K562 (cell line): ENCODE results near the gene NUDT5. TPM values are rescaled to one million over a fixed set of nuclear protein-coding genes. Genes with fewer than 3 reads are reported as not detected.

Source experiments
- ATAC-seq: fragments of 200-7000 bp; cut with Tn5 transposase; 3 replicates; pipeline ENCODE4 v1.9.1; 2020; ENCODE audit warnings: moderate library complexity
- BruUV-seq: library from RNA; stranded (reverse); fragments of 400-500 nt; replicated peaks from 2 replicates; lab custom pipeline; 2021; lab: Mats Ljungman, UMichigan
- CTCF ChIA-PET: fragments of 300-600 bp; formaldehyde crosslinking; extraction: SDS; loops from one replicate; lab custom pipeline; 2021; ENCODE audit warnings: low intra/inter-chr PET ratio; lab: Yijun Ruan, JAX
- POLR2A ChIA-PET: fragments of 300-600, 350-650 bp; sonication (Branson Sonifier 250); formaldehyde crosslinking; extraction: SDS; loops from one replicate; lab custom pipeline; 2021; ENCODE audit warnings: antibody characterized with exemption, inconsistent platforms; lab: Yijun Ruan, JAX
- DNase-seq, 4 experiments: peaks; one replicate each; pipeline versions ENCODE4 v3.0.0 to v3.0.0-alpha.2; 2011 to 2018; ENCODE audit warnings: low spot score in 3 of 4, mixed read lengths in 3 of 4; ENCODE audit errors: extremely low read depth in 1 of 4
- FAIRE-seq: peaks from 2 replicates; lab custom pipeline; 2011; peaks lifted over from hg19 to GRCh38; lab: Jason Lieb, UNC
- H2AFZ ChIP-seq: 2 replicates; pipeline ENCODE4 v1.6.0; 2011; ENCODE audit warnings: low read depth, low read length, control low read depth, inconsistent platforms
- H3K27ac ChIP-seq: fragments of 200-600 bp; 3 replicates; pipeline ENCODE4 v1.8.0; 2011; ENCODE audit warnings: low read depth, mild to moderate bottlenecking, control low read depth, inconsistent platforms, low read length, moderate library complexity, mixed read lengths; ENCODE audit errors: extremely low read depth
- H3K27me3 ChIP-seq, 2 experiments: fragments of 300-600 bp in 1 of 2; 2 replicates in 1 of 2; 3 replicates in 1 of 2; pipeline versions ENCODE4 v1.6.0 to v1.8.0; 2011; ENCODE audit warnings: inconsistent platforms in 2 of 2, low read length in 2 of 2, mild to moderate bottlenecking in 1 of 2, mixed read lengths in 1 of 2, moderate library complexity in 1 of 2; ENCODE audit not compliant: control insufficient read depth in 2 of 2, insufficient read depth in 2 of 2
- H3K36me3 ChIP-seq: fragments of 300-600 bp; 3 replicates; pipeline ENCODE4 v1.8.0; 2011; ENCODE audit warnings: mild to moderate bottlenecking, low read length, inconsistent platforms; ENCODE audit not compliant: control insufficient read depth, insufficient read depth
- H3K4me1 ChIP-seq, 2 experiments: fragments of 200-600 bp in 1 of 2; replicated peaks in 1 of 2; 2 replicates in 1 of 2; 3 replicates in 1 of 2; pipeline versions ENCODE4 v1.5.1 to v1.8.0; 2011; ENCODE audit warnings: inconsistent platforms in 2 of 2, low read length in 2 of 2, mild to moderate bottlenecking in 1 of 2, mixed read lengths in 1 of 2, moderate library complexity in 1 of 2; ENCODE audit not compliant: control insufficient read depth in 2 of 2, insufficient read depth in 2 of 2
- H3K4me2 ChIP-seq: 2 replicates; pipeline ENCODE4 v1.6.1; 2011; ENCODE audit warnings: low read length, control low read depth, inconsistent platforms, mixed read lengths; ENCODE audit not compliant: insufficient read depth
- H3K4me3 ChIP-seq: fragments of 200-600 bp; sonication (generic), shearing (Covaris generic); 2 replicates; pipeline ENCODE4 v1.5.1; 2016; ENCODE audit warnings: control low read depth, inconsistent platforms
- H3K79me2 ChIP-seq: fragments of 200-600 bp; 3 replicates; pipeline ENCODE4 v1.8.0; 2011; ENCODE audit warnings: low read length, inconsistent platforms; ENCODE audit not compliant: control insufficient read depth, insufficient read depth
- H3K9ac ChIP-seq, 2 experiments: 2 replicates each; pipeline versions ENCODE4 v1.6.0 to v1.6.1; 2011; ENCODE audit warnings: low read depth in 2 of 2, low read length in 2 of 2, control low read depth in 1 of 2, inconsistent platforms in 1 of 2, mild to moderate bottlenecking in 1 of 2, mixed read lengths in 1 of 2; ENCODE audit not compliant: insufficient read depth in 1 of 2
- H3K9me1 ChIP-seq: one replicate; pipeline ENCODE4 v1.6.0; 2011; ENCODE audit warnings: inconsistent platforms, mild to moderate bottlenecking, low read length, moderate library complexity; ENCODE audit not compliant: control insufficient read depth, insufficient read depth
- H3K9me3 ChIP-seq: replicated peaks from 2 replicates; pipeline ENCODE4 v1.5.1; 2011; ENCODE audit warnings: low read depth, low read length, inconsistent platforms; ENCODE audit not compliant: control insufficient read depth, insufficient read depth
- H4K20me1 ChIP-seq: replicated peaks from 2 replicates; pipeline ENCODE4 v1.6.1; 2011; ENCODE audit warnings: low read length, inconsistent platforms, mixed read lengths; ENCODE audit not compliant: control insufficient read depth, insufficient read depth
- CEBPG ChIP-seq, 3 experiments: fragments of 200-800 bp in 1 of 3; sonication (Bioruptor generic) in 1 of 3; sonication (generic) in 1 of 3; formaldehyde crosslinking in 1 of 3; IDR thresholded peaks in 2 of 3; conservative IDR thresholded peaks in 1 of 3; 2 replicates each; pipeline versions ENCODE4 v1.6.1 to v1.8.0; 2016 to 2022; ENCODE audit warnings: missing compliant biosample characterization in 2 of 3, missing genetic modification characterization in 2 of 3, mild to moderate bottlenecking in 1 of 3, missing genetic modification reagents in 1 of 3
- EP400 ChIP-seq: fragments of 450-650 bp; IDR thresholded peaks from 2 replicates; pipeline ENCODE4 v1.6.1; 2017; ENCODE audit warnings: antibody characterized with exemption, mild to moderate bottlenecking, moderate library complexity
- GTF3C2 ChIP-seq: IDR thresholded peaks from 3 replicates; pipeline ENCODE4 v1.6.1; 2011; ENCODE audit warnings: borderline replicate concordance, mild to moderate bottlenecking, moderate library complexity; ENCODE audit not compliant: insufficient read length; ENCODE audit errors: extremely low read depth
- HDAC8 ChIP-seq: fragments of 450-650 bp; IDR thresholded peaks from 2 replicates; pipeline ENCODE4 v1.6.1; 2016; ENCODE audit warnings: mild to moderate bottlenecking, missing genetic modification characterization, moderate library complexity, missing compliant biosample characterization
- MAFF ChIP-seq: IDR thresholded peaks from 2 replicates; pipeline ENCODE4 v1.6.1; 2012; ENCODE audit warnings: low read length, improper control_type of control experiment
- MECOM ChIP-seq: fragments of 250-450 bp; sonication (Bioruptor Pico); IDR thresholded peaks from 2 replicates; pipeline ENCODE4 v1.8.0; 2022; ENCODE audit warnings: inconsistent platforms
- MED1 ChIP-seq: sonication (generic); formaldehyde crosslinking; IDR thresholded peaks from 2 replicates; pipeline ENCODE4 v1.8.1; 2023; ENCODE audit warnings: missing genetic modification reagents, borderline replicate concordance
- MTA2 ChIP-seq: fragments of 450-650 bp; IDR thresholded peaks from 2 replicates; pipeline ENCODE4 v1.6.1; 2016; ENCODE audit warnings: low read depth
- NFXL1 ChIP-seq: fragments of 450-650 bp; formaldehyde crosslinking; IDR thresholded peaks from 2 replicates; pipeline ENCODE4 v1.4.0; 2021; ENCODE audit warnings: mild to moderate bottlenecking
- ZBED1 ChIP-seq: IDR thresholded peaks from 2 replicates; pipeline ENCODE4 v1.6.1; 2014
- ZBTB2 ChIP-seq: fragments of 450-650 bp; IDR thresholded peaks from 2 replicates; pipeline ENCODE4 v1.6.1; 2016; ENCODE audit warnings: antibody characterized with exemption
- WGBS: fragments of 100-300 bp; shearing (Covaris generic); methylation state at CpG from one replicate; pipeline ENCODE4 v1.1.6; 2016; ENCODE audit warnings: low coverage, mixed read lengths; ENCODE audit not compliant: insufficient coverage; ENCODE audit errors: missing lambda C conversion rate; 5-methylcytosine and 5-hydroxymethylcytosine counted together
- in situ Hi-C: fragments of 300-500 bp; cut with MboI; formaldehyde crosslinking; loops from 4 replicates; pipeline ENCODE4 v1.15.0; 2018; ENCODE audit warnings: inconsistent platforms, mixed read lengths
- intact Hi-C: fragments of 100-400 bp; cut with micrococcal nuclease; formaldehyde crosslinking; loops from 2 replicates; pipeline ENCODE4 v1.14.2; 2022
- polyA plus RNA-seq, 8 experiments: library from polyadenylated mRNA; depleted of rRNA in 4 of 8; stranded (reverse) in 5 of 8; unstranded in 3 of 8; fragments of >200 nt; fragmentation: Nextera tagmentation in 2 of 8; fragmentation: Illumina TruSeq in 1 of 8; extraction: Ambion mirVana in 2 of 8; extraction: Trizol in 1 of 8; gene quantifications; 2 replicates each; pipeline versions ENCODE4 v1.2.1 to v1.2.3, GENCODE V29; 2011 to 2014; ENCODE audit warnings: inconsistent platforms in 1 of 8, missing spikeins in 1 of 8
- total RNA-seq, 7 experiments: library from RNA; depleted of rRNA in 6 of 7; stranded (reverse); fragments of >200 nt in 6 of 7; fragmentation: Illumina TruSeq in 2 of 7; extraction: Trizol in 2 of 7; gene quantifications; 2 replicates each; pipeline versions ENCODE4 v1.2.1 to v1.2.3, GENCODE V29; 2011 to 2021; ENCODE audit warnings: low replicate concordance in 1 of 7
- TF ChIP-seq, protein P1 (sequence below): fragments of 250-450 bp; sonication (Bioruptor Pico); IDR thresholded peaks from 2 replicates; pipeline ENCODE4 v1.5.0; 2021

The NUDT5 gene
- total and polyA plus RNA-seq, 9 of the 15 experiments (the other 6 are each of a cell fraction or from before 2014, with no cell fraction given), result 87.7 to 422 (median 186) TPM

DNA sequence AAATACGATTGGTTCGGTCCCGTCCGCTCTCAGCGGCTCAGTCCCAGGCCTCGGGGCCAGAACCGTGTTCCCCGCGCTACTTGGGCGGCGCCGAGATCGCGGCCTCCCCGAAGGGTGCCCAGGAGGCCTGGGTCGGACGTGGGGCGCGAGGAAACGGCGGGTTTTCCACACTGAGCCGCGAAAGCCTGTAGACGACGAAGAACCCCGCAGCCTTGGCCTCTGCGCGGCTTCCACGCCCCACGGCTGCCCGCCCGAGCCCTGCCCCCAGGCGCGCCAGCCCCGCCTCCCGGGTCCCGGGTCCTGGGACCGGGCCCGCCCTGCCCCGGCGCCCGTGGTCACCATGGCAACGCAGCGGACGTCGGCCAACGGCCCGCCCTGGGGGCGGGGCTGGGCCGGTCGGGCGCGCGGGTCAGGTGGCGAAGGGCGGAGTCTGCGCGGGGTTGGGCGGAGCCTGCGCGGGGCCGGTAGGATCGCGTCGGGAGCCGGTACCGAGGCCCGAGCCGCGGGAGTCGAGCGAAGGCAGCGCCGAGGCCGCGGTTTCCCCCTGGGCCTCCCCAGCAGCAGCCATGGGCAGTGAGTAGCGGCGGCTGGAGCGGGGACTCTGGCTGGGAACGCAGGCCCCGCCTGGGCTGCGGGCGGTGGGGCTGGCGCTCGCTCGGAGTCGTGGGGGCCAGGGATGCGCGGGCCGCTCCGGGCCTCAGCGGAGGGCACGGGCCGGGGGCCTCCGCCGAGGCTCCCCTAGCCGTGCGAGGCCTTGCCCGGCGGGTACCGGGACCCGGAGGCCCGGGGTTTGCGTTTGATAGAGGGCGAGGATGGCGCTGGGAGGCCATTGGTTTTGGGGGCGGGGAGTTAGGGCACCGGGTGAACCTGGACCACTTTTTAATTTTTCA lies 66.2 kb downstream of the NUDT5 start, which contains the start of gene SEC61A2:
TSS of gene SEC61A2 (plus strand) at position 456 of the 890 bp plus-strand sequence. CDS start at position 567, 111 bp downstream.
- Histone ChIP-seq H3K9ac (peak within 1 kb of the TSS; percentile 81 to 98), H3K36me3 (peaks cover 5% of the 10 kb centered on the region; the same call in 1 of the 3 replicates), H3K4me1 (peaks cover 7 to 24% of the 10 kb centered on the region in 2 experiments; a peak in 4 of 5 replicates), H3K9me1 (no peaks in the 10 kb centered on the region), H4K20me1 (no peaks in the 10 kb centered on the region), H3K27ac (peak within 1 kb of the TSS; percentile 94), H3K4me3 (peak within 1 kb of the TSS; percentile 98), H3K27me3 (no peaks in the 10 kb centered on the region), H3K79me2 (0 out of 3 replicates have a peak, but pooled peaks cover 5% of the 10 kb centered on the region), H2AFZ (peak within 1 kb of the TSS; percentile 99), H3K4me2 (peak within 1 kb of the TSS; percentile 96), H3K9me3 (no peaks in the 10 kb centered on the region)
- no TSS peak for BruUV-seq
- CTCF ChIA-PET, result no interaction called here
- under 1% methylated on average over 64 of the region's 108 CpGs for WGBS
- POLR2A ChIA-PET, result interaction anchor here (0.7 to 1.3 kb wide), 2 partner anchors 11 kb away, joined by 3 to 4 read pairs; no protein-coding TSS in a partner anchor
- FAIRE-seq (peak; percentile 42), DNase-seq (peak; percentile 95 to 100 (median 100)), ATAC-seq (peak; percentile 96)
- intact Hi-C loops (loop anchor here (5.0 kb wide), 1 partner anchor 57 kb away; no protein-coding TSS in a partner anchor), in situ Hi-C loops (no loop called here)
- no peak for TF ChIP-seq GTF3C2
- TF ChIP-seq HDAC8 (tag), result no peak
- TF ChIP-seq, protein P1, sequence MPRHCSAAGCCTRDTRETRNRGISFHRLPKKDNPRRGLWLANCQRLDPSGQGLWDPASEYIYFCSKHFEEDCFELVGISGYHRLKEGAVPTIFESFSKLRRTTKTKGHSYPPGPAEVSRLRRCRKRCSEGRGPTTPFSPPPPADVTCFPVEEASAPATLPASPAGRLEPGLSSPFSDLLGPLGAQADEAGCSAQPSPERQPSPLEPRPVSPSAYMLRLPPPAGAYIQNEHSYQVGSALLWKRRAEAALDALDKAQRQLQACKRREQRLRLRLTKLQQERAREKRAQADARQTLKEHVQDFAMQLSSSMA (CRISPR knock-in tag), result no peak
- TF ChIP-seq MTA2, result no peak
- TF ChIP-seq CEBPG (CRISPR knock-in tag; IDR thresholded peaks at IDR 0.05), result no peak
- no peak for TF ChIP-seq CEBPG (tag; conservative IDR thresholded peaks at IDR 0.05 in 1 of 2, IDR thresholded peaks at IDR 0.05 in 1 of 2)
- TF ChIP-seq ZBTB2, result no peak
- 0 out of 2 replicates have a peak, but pooled peaks have one; percentile 29 for TF ChIP-seq EP400
- no peak for TF ChIP-seq MECOM (CRISPR knock-in tag)
- no peak for TF ChIP-seq MED1 (CRISPR knock-in tag)
- TF ChIP-seq NFXL1 (CRISPR knock-in tag), result no peak
- no peak for TF ChIP-seq MAFF
- no peak for TF ChIP-seq ZBED1
